HepG2 (cell line): ENCODE data around the gene PLK4. TPM values are rescaled to one million over a fixed set of nuclear protein-coding genes. Genes with fewer than 3 reads are reported as not detected.

Source experiments
- ARID2 ChIP-seq: sonication (generic); formaldehyde crosslinking; IDR thresholded peaks from 2 replicates; pipeline ENCODE4 v1.8.1; 2022; ENCODE audit warnings: mild to moderate bottlenecking, missing genetic modification reagents, borderline replicate concordance
- ELF3 ChIP-seq: IDR thresholded peaks from 2 replicates; pipeline ENCODE4 v1.6.1; 2016; ENCODE audit warnings: missing genetic modification reagents, missing compliant biosample characterization
- ERF ChIP-seq: IDR thresholded peaks from 2 replicates; pipeline ENCODE4 v1.6.1; 2018; ENCODE audit warnings: missing biosample characterization, missing genetic modification reagents
- FOXO1 ChIP-seq: sonication (generic); formaldehyde crosslinking; IDR thresholded peaks from 2 replicates; pipeline ENCODE4 v1.4.0; 2020; ENCODE audit warnings: missing genetic modification reagents
- JUND ChIP-seq: sonication (generic); formaldehyde crosslinking; IDR thresholded peaks from 2 replicates; pipeline ENCODE4 v1.8.0; 2022; ENCODE audit warnings: mild to moderate bottlenecking, missing genetic modification reagents
- U2AF1 ChIP-seq: fragments of 200-400 bp; formaldehyde crosslinking; optimal IDR thresholded peaks from 2 replicates; pipeline ENCODE3; 2017; ENCODE audit warnings: mild to moderate bottlenecking, low read depth, low read length
- ZFY ChIP-seq: sonication (generic); formaldehyde crosslinking; IDR thresholded peaks from 2 replicates; pipeline ENCODE4 v1.4.0; 2020; ENCODE audit warnings: missing genetic modification reagents
- ZNF354B ChIP-seq: sonication (generic); formaldehyde crosslinking; IDR thresholded peaks from 2 replicates; pipeline ENCODE4 v1.8.0; 2022; ENCODE audit warnings: mild to moderate bottlenecking, missing genetic modification reagents
- ZNF430 ChIP-seq: sonication (generic); formaldehyde crosslinking; IDR thresholded peaks from 2 replicates; pipeline ENCODE4 v1.9.0; 2021; ENCODE audit warnings: mild to moderate bottlenecking, missing genetic modification reagents
- ZNF749 ChIP-seq: sonication (generic); formaldehyde crosslinking; IDR thresholded peaks from 2 replicates; pipeline ENCODE4 v1.8.0; 2022; ENCODE audit warnings: mild to moderate bottlenecking, missing genetic modification reagents, moderate library complexity, borderline replicate concordance
- ZNF788 ChIP-seq: sonication (generic); formaldehyde crosslinking; IDR thresholded peaks from 2 replicates; pipeline ENCODE4 v1.5.0; 2020; ENCODE audit warnings: mild to moderate bottlenecking, missing genetic modification reagents, borderline replicate concordance
- ZNF83 ChIP-seq: sonication (generic); formaldehyde crosslinking; IDR thresholded peaks from 2 replicates; pipeline ENCODE4 v1.4.0; 2020; ENCODE audit warnings: missing genetic modification reagents, mild to moderate bottlenecking, borderline replicate concordance
- polyA plus RNA-seq, 8 experiments: library from polyadenylated mRNA; depleted of rRNA in 3 of 8; stranded (reverse) in 7 of 8; unstranded in 1 of 8; fragments of >200 nt; fragmentation: Illumina TruSeq in 4 of 8; extraction: Trizol in 4 of 8; gene quantifications; 2 replicates each; pipeline versions ENCODE4 v1.2.1 to v1.2.3, GENCODE V29; 2011 to 2016; ENCODE audit warnings: low read depth in 4 of 8, missing spikeins in 1 of 8, mixed read lengths in 1 of 8; ENCODE audit not compliant: insufficient read depth in 1 of 8
- total RNA-seq, 5 experiments: library from RNA; depleted of rRNA; stranded (reverse); fragments of >200 nt; fragmentation: Illumina TruSeq; extraction: Trizol; gene quantifications; 2 replicates each; pipeline ENCODE4 v1.2.3, GENCODE V29; 2016; ENCODE audit warnings: low read depth in 1 of 5
- TF ChIP-seq, protein P1 (sequence below): sonication (generic); formaldehyde crosslinking; IDR thresholded peaks from 2 replicates; pipeline ENCODE4 v1.5.0; 2020; ENCODE audit warnings: missing genetic modification reagents, mild to moderate bottlenecking, borderline replicate concordance
- TF ChIP-seq, protein P2 (sequence below): sonication (generic); formaldehyde crosslinking; IDR thresholded peaks from 2 replicates; pipeline ENCODE4 v1.8.0; 2023; ENCODE audit warnings: mild to moderate bottlenecking, missing genetic modification reagents
- TF ChIP-seq, protein P3 (sequence below): sonication (generic); formaldehyde crosslinking; IDR thresholded peaks from 2 replicates; pipeline ENCODE4 v1.8.1; 2023; ENCODE audit warnings: mild to moderate bottlenecking, missing genetic modification reagents
- TF ChIP-seq, protein P4 (sequence below), 2 experiments: fragments of 450-650 bp in 1 of 2; sonication (generic) in 1 of 2; formaldehyde crosslinking in 1 of 2; IDR thresholded peaks; 2 replicates each; pipeline versions ENCODE4 v1.6.1 to v1.8.0; 2016 to 2022; ENCODE audit warnings: antibody characterized with exemption in 1 of 2, mild to moderate bottlenecking in 1 of 2, missing genetic modification reagents in 1 of 2

Gene PLK4
- total and polyA plus RNA-seq, 2 of the 13 experiments (the other 11 are each of a cell fraction or from before 2014, with no cell fraction given), result 22.4 to 46.1 TPM

DNA sequence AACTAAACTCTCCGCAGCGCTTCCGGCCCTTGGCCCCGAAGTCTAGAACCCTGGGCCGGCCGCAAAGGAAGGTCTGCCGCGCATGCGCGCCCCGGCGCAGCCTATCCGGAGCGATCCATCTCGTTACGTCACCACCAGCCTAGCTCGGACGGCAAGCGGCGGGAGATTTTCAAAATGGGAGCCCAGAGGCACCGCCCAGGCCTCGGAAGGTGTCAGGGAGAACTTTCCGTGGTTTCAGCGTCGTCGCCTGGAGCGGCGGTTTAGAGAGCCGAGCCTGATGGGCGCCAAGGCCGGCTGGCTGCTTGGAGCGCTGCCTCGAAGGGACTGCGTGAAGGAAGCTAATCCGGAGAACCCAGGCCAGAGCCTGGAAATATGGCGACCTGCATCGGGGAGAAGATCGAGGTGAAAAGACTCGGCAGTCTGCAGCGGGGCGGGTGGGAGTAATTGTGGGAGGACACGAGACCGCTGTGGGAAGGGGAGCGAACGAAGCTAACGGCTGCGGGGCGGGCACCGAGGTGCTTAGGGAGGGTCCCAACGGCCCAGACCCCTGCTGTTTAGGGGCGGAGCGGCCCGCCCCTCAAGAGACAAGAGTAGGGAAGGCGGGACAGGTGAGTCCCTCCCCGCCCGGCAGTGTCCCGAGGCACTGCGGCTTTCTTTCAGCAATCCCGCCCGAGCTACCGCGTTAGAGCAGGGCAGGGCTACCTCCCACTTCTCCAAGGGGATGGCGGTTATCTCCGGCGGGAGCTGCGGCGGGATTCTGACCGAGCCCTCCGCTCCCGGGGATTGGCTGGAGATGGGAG lies at the start of gene PLK4 (continued):
- TF ChIP-seq, protein P1, sequence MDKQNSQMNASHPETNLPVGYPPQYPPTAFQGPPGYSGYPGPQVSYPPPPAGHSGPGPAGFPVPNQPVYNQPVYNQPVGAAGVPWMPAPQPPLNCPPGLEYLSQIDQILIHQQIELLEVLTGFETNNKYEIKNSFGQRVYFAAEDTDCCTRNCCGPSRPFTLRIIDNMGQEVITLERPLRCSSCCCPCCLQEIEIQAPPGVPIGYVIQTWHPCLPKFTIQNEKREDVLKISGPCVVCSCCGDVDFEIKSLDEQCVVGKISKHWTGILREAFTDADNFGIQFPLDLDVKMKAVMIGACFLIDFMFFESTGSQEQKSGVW (CRISPR knock-in tag), result no peak
- TF ChIP-seq ZNF749 (CRISPR knock-in tag) (no peak), ZFY (CRISPR knock-in tag) (peak; percentile 94), ZNF83 (CRISPR knock-in tag) (no peak), U2AF1 (no peak), FOXO1 (no peak), ERF (CRISPR knock-in tag) (0 out of 2 replicates have a peak, but pooled peaks have one; percentile 2), ELF3 (CRISPR knock-in tag) (peak; percentile 30; the same call in 1 of the 2 replicates), ZNF430 (peak; percentile 48; the same call in 1 of the 2 replicates), ZNF354B (CRISPR knock-in tag) (0 out of 2 replicates have a peak, but pooled peaks have one; percentile 36), ZNF788 (CRISPR knock-in tag) (peak; percentile 66; the same call in 1 of the 2 replicates), ARID2 (peak; percentile 73), JUND (CRISPR knock-in tag) (no peak)
- TF ChIP-seq, protein P2, sequence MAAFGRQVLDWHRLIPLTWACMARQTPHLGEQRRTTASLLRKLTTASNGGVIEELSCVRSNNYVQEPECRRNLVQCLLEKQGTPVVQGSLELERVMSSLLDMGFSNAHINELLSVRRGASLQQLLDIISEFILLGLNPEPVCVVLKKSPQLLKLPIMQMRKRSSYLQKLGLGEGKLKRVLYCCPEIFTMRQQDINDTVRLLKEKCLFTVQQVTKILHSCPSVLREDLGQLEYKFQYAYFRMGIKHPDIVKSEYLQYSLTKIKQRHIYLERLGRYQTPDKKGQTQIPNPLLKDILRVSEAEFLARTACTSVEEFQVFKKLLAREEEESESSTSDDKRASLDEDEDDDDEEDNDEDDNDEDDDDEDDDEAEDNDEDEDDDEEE (CRISPR knock-in tag), result peak; percentile 90
- TF ChIP-seq, protein P3, sequence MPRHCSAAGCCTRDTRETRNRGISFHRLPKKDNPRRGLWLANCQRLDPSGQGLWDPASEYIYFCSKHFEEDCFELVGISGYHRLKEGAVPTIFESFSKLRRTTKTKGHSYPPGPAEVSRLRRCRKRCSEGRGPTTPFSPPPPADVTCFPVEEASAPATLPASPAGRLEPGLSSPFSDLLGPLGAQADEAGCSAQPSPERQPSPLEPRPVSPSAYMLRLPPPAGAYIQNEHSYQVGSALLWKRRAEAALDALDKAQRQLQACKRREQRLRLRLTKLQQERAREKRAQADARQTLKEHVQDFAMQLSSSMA (CRISPR knock-in tag), result no peak
- TF ChIP-seq, protein P4, sequence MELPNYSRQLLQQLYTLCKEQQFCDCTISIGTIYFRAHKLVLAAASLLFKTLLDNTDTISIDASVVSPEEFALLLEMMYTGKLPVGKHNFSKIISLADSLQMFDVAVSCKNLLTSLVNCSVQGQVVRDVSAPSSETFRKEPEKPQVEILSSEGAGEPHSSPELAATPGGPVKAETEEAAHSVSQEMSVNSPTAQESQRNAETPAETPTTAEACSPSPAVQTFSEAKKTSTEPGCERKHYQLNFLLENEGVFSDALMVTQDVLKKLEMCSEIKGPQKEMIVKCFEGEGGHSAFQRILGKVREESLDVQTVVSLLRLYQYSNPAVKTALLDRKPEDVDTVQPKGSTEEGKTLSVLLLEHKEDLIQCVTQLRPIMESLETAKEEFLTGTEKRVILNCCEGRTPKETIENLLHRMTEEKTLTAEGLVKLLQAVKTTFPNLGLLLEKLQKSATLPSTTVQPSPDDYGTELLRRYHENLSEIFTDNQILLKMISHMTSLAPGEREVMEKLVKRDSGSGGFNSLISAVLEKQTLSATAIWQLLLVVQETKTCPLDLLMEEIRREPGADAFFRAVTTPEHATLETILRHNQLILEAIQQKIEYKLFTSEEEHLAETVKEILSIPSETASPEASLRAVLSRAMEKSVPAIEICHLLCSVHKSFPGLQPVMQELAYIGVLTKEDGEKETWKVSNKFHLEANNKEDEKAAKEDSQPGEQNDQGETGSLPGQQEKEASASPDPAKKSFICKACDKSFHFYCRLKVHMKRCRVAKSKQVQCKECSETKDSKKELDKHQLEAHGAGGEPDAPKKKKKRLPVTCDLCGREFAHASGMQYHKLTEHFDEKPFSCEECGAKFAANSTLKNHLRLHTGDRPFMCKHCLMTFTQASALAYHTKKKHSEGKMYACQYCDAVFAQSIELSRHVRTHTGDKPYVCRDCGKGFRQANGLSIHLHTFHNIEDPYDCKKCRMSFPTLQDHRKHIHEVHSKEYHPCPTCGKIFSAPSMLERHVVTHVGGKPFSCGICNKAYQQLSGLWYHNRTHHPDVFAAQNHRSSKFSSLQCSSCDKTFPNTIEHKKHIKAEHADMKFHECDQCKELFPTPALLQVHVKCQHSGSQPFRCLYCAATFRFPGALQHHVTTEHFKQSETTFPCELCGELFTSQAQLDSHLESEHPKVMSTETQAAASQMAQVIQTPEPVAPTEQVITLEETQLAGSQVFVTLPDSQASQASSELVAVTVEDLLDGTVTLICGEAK (IDR thresholded peaks at IDR 0.05), result no peak
- TF ChIP-seq, protein P4 (CRISPR knock-in tag; IDR thresholded peaks at IDR 0.05), result peak; percentile 63
